Natural killer cell (primary cell): ENCODE data around the gene SPDEF. TPM values are rescaled to one million over a fixed set of nuclear protein-coding genes. Genes with fewer than 3 reads are reported as not detected.

Experiments used
- ATAC-seq, 3 donors: fragments of 150-1000 bp in 2 of 3; fragments of 200-7000 bp in 1 of 3; cut with Tn5 transposase; 1 replicate in 1 of 3; 2 replicates in 2 of 3; pipeline ENCODE4 v1.10.0; 2021; ENCODE audit warnings: mild to moderate bottlenecking in 2 of 3, moderate library complexity in 2 of 3
- DNase-seq, 2 donors: peaks; one replicate each; pipeline versions ENCODE4 v3.0.0 to v3.0.0-alpha.2; 2013 to 2021; ENCODE audit warnings: mixed read lengths in 1 of 2
- H3K27ac ChIP-seq: one replicate; pipeline ENCODE4 v1.5.1; 2013; ENCODE audit warnings: mild to moderate bottlenecking, low read length
- H3K27me3 ChIP-seq: one replicate; pipeline ENCODE4 v1.6.1; 2013; ENCODE audit warnings: low read length; ENCODE audit not compliant: control insufficient read depth, insufficient read depth
- H3K36me3 ChIP-seq: one replicate; pipeline ENCODE4 v1.6.1; 2013; ENCODE audit warnings: low read length; ENCODE audit not compliant: control insufficient read depth, insufficient read depth
- H3K4me1 ChIP-seq: one replicate; pipeline ENCODE4 v1.6.1; 2013; ENCODE audit warnings: low read length; ENCODE audit not compliant: control insufficient read depth, insufficient read depth
- H3K4me3 ChIP-seq: one replicate; pipeline ENCODE4 v1.5.1; 2013; ENCODE audit warnings: low read length
- H3K9me3 ChIP-seq: one replicate; pipeline ENCODE4 v1.6.1; 2013; ENCODE audit warnings: low read length; ENCODE audit not compliant: control insufficient read depth, insufficient read depth
- H3K27ac Mint-ChIP-seq, 2 donors: one replicate each; pipeline ENCODE4 v1.8.0; 2022; ENCODE audit warnings: mild to moderate bottlenecking in 2 of 2, mixed read lengths in 2 of 2, moderate library complexity in 1 of 2
- H3K27me3 Mint-ChIP-seq, 2 donors: one replicate each; pipeline ENCODE4 v1.8.0; 2022; ENCODE audit warnings: low read depth in 2 of 2, mixed read lengths in 2 of 2
- H3K36me3 Mint-ChIP-seq: one replicate; pipeline ENCODE4 v1.8.0; 2022; ENCODE audit warnings: mixed read lengths
- H3K4me1 Mint-ChIP-seq, 2 donors: one replicate each; pipeline ENCODE4 v1.8.0; 2022; ENCODE audit warnings: mixed read lengths in 2 of 2
- H3K4me3 Mint-ChIP-seq: one replicate; pipeline ENCODE4 v1.8.0; 2022; ENCODE audit warnings: mild to moderate bottlenecking, moderate library complexity, mixed read lengths
- H3K9me3 Mint-ChIP-seq, 2 donors: one replicate each; pipeline ENCODE4 v1.8.0; 2022; ENCODE audit warnings: mixed read lengths in 2 of 2
- WGBS: methylation state at CpG from one replicate; pipeline ENCODE4 v1.1.7; 2013; ENCODE audit warnings: missing lambda C conversion rate; ENCODE audit not compliant: insufficient coverage; 5-methylcytosine and 5-hydroxymethylcytosine counted together
- intact Hi-C: fragments of 100-400 bp; cut with micrococcal nuclease; formaldehyde crosslinking; loops from one replicate; pipeline ENCODE4 v1.14.2; 2022
- total RNA-seq, 4 donors: library from RNA; stranded (reverse); fragments of 120-200 nt in 1 of 4; gene quantifications; one replicate each; pipeline versions ENCODE4 v1.2.3 to v1.2.4, GENCODE V29; 2013 to 2022
- TF ChIP-seq, protein P1 (sequence below): fragments of 200-600 bp; IDR thresholded peaks from one replicate; pipeline ENCODE4 v1.8.0; 2022; ENCODE audit warnings: antibody characterized with exemption

SPDEF gene
- total RNA-seq, 3 donors from 2014 or later (not counting 1 experiment from before 2014, with no cell fraction given): 0.25 to 0.68 (median 0.45) TPM

DNA sequence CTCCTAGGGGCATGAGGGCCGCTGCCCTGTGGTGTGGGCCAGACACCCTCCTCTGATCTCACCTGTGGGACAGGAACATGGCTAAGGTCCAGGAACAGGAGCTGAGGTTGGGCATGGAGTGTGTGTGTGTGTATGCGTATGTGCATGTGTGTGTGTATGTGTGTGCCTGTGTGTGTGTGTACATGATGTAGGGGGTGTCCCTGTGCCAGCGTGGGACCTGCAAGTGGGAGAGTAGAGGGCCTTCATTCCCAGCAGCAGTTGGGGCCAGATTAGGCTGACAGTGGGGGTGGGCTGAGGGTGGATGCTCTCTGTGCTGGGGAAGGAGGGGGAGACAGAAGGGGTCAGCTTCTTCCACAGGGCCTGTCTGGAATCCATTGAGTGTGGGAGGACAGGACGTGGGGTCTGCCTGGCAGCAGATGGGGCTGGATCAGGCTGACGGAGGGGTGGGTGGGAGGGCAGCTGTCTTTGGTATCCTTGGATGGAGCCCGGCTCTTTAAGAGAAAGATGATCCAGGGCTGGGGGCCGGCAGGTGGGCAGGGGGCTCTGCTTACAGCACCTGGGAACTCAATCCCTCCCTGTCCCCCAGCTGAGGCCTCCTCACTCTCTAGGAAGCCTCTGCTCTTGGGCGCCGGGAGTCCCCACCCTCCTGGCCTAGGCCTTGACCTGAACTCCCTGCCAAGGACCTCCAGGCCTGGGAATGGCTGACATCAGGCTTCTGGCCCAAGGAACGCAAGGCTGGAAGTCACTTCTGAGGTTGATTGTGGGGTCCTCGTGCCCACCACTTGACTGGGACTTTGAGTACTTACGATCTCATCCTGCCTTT lies 44.0 kb downstream of the SPDEF start:
- H3K9me3 Mint-ChIP-seq: peaks cover 2 to 6% of the 10 kb centered on the region in 2 donors
- no peak for ATAC-seq

DNA sequence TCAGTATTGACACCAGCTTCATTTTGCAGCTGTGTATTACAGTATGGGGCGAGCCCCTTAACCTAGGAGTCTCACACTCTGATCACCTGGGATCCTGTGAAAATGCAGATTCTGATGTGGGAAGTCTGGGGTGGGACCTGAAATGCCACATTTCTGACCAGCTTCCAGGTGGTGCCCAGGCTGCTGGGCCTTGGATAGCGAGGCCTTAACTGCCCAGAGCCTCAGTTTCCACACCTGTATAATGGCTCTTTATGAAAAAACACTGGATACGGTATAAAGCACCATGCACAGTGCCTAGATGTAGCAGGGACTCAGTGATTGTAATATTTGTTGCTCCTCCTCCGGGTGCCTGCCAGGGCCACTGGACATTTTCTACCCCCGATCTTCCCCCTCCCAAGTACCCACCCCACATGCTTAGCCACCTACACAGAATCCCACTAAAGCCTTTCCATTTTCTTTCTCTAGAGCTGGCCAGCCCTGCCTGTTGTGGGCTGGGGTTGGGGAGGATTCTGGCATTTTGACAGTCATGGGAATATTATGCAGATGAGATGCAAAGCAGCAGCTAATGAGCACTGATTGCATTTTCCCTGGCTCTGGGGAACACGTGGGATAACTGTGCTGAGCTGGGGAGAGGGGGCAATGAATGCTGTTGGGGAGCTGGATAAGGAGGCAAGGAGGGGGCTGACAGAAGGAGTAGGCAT lies 44.8 kb downstream of the SPDEF start:
- intact Hi-C loops: no loop called here
- H3K27ac Mint-ChIP-seq: no peak overlapping the region
- no peaks in the 10 kb centered on the region for H3K36me3 Mint-ChIP-seq
- Histone ChIP-seq H3K27me3 (no peaks in the 10 kb centered on the region), H3K9me3 (no peaks in the 10 kb centered on the region), H3K4me1 (no peaks in the 10 kb centered on the region), H3K27ac (no peak overlapping the region), H3K36me3 (no peaks in the 10 kb centered on the region), H3K4me3 (no peak overlapping the region)
- H3K4me1 Mint-ChIP-seq: no peaks in the 10 kb centered on the region
- 85% methylated on average over 6 of the region's 6 CpGs for WGBS
- peaks cover 2 to 6% of the 10 kb centered on the region in 2 donors for H3K9me3 Mint-ChIP-seq
- TF ChIP-seq, protein P1, sequence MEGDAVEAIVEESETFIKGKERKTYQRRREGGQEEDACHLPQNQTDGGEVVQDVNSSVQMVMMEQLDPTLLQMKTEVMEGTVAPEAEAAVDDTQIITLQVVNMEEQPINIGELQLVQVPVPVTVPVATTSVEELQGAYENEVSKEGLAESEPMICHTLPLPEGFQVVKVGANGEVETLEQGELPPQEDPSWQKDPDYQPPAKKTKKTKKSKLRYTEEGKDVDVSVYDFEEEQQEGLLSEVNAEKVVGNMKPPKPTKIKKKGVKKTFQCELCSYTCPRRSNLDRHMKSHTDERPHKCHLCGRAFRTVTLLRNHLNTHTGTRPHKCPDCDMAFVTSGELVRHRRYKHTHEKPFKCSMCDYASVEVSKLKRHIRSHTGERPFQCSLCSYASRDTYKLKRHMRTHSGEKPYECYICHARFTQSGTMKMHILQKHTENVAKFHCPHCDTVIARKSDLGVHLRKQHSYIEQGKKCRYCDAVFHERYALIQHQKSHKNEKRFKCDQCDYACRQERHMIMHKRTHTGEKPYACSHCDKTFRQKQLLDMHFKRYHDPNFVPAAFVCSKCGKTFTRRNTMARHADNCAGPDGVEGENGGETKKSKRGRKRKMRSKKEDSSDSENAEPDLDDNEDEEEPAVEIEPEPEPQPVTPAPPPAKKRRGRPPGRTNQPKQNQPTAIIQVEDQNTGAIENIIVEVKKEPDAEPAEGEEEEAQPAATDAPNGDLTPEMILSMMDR: no peak
- no peak overlapping the region for H3K4me3 Mint-ChIP-seq
- peaks cover 11 to 20% of the 10 kb centered on the region in 2 donors for H3K27me3 Mint-ChIP-seq
- DNase-seq (no peak), ATAC-seq (no peak)

More for the DNA sequence above, 44.0 kb downstream of the SPDEF start:
- TF ChIP-seq, protein P1: no peak
- intact Hi-C loops: no loop called here
- Mint-ChIP-seq H3K4me1 (no peaks in the 10 kb centered on the region), H3K36me3 (no peaks in the 10 kb centered on the region), H3K27ac (no peak overlapping the region), H3K27me3 (peaks cover 11 to 20% of the 10 kb centered on the region in 2 donors), H3K4me3 (no peak overlapping the region)
- Histone ChIP-seq H3K9me3 (no peaks in the 10 kb centered on the region), H3K4me1 (no peaks in the 10 kb centered on the region), H3K36me3 (no peaks in the 10 kb centered on the region), H3K27me3 (no peaks in the 10 kb centered on the region), H3K27ac (no peak overlapping the region), H3K4me3 (no peak overlapping the region)
- 82% methylated on average over 12 of the region's 12 CpGs for WGBS
- no peak for DNase-seq

DNA sequence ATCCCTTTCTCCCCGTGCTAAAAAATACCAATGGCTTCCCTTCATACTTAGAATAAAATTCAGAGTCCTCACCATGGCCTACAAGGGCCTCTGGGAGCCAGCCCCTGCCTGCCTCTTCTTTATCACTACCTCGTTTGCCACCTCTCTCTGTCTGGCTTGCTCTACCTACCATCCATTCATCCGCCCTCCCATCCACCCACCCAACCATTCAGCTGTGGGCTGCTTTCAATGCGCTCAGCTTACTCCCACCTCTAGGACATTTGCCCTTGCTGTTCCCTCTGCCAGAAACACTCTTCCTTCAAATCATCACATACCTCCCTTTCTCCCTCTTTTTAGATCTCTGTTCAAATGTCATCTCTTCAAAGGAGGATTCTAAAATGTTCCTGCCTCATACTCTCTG lies 45.8 kb downstream of the SPDEF start:
- no peak overlapping the region for H3K27ac ChIP-seq
- ATAC-seq: no peak
- no peaks in the 10 kb centered on the region for H3K4me1 ChIP-seq
- WGBS: 95% methylated on average over 4 of the region's 4 CpGs
- intact Hi-C loops: no loop called here
- peaks cover 11 to 20% of the 10 kb centered on the region in 2 donors for H3K27me3 Mint-ChIP-seq
- no peak overlapping the region for H3K27ac Mint-ChIP-seq
- H3K4me1 Mint-ChIP-seq: no peaks in the 10 kb centered on the region
- H3K9me3 Mint-ChIP-seq: peaks cover 2 to 6% of the 10 kb centered on the region in 2 donors
- H3K36me3 ChIP-seq: no peaks in the 10 kb centered on the region
- H3K36me3 Mint-ChIP-seq: no peaks in the 10 kb centered on the region
- no peak for DNase-seq
- H3K9me3 ChIP-seq: no peaks in the 10 kb centered on the region
- H3K4me3 Mint-ChIP-seq: no peak overlapping the region
- H3K4me3 ChIP-seq: no peak overlapping the region
- TF ChIP-seq, protein P1: no peak
- H3K27me3 ChIP-seq: no peaks in the 10 kb centered on the region
